Chondrocyte (in vitro differentiated cells): ENCODE measurements around the gene RAMACL. TPM values are rescaled to one million over a fixed set of nuclear protein-coding genes. Genes with fewer than 3 reads are reported as not detected.

Experiments used
- DNase-seq: peaks from one replicate; pipeline ENCODE4 v3.0.0; 2021; ENCODE audit warnings: mixed read lengths, low spot score
- H3K27ac Mint-ChIP-seq: one replicate; pipeline ENCODE4 v1.8.0; 2021; ENCODE audit warnings: mild to moderate bottlenecking, moderate library complexity, mixed read lengths; ENCODE audit not compliant: unreplicated experiment
- H3K27me3 Mint-ChIP-seq: 2 replicates; pipeline ENCODE4 v1.8.0; 2021; ENCODE audit warnings: low read depth, mixed read lengths
- H3K36me3 Mint-ChIP-seq: 2 replicates; pipeline ENCODE4 v1.8.0; 2021; ENCODE audit warnings: low read depth, mixed read lengths
- H3K4me1 Mint-ChIP-seq: 2 replicates; pipeline ENCODE4 v1.8.0; 2021; ENCODE audit warnings: low read depth, mild to moderate bottlenecking, mixed read lengths
- H3K4me3 Mint-ChIP-seq: one replicate; pipeline ENCODE4 v1.8.0; 2021; ENCODE audit warnings: mild to moderate bottlenecking, moderate library complexity, mixed read lengths; ENCODE audit not compliant: unreplicated experiment
- H3K9me3 Mint-ChIP-seq: 2 replicates; pipeline ENCODE4 v1.8.0; 2021; ENCODE audit warnings: low read depth, mixed read lengths
- total RNA-seq: library from RNA; stranded (reverse); gene quantifications from 3 replicates; pipeline ENCODE4 v1.2.1, GENCODE V29; 2021
- TF ChIP-seq, protein P1 (sequence below): fragments of 200-600 bp; sonication (generic); IDR thresholded peaks from 2 replicates; pipeline ENCODE4 v1.5.0; 2021; ENCODE audit warnings: antibody characterized with exemption, mild to moderate bottlenecking, moderate library complexity

The RAMACL gene
- total RNA-seq, 1 donor from 2014 or later, result 1.7 TPM

- Mint-ChIP-seq H3K27ac (no peak overlapping the region), H3K36me3 (no peaks in the 10 kb centered on the region), H3K27me3 (no peaks in the 10 kb centered on the region), H3K4me3 (no peak overlapping the region), H3K9me3 (peaks cover 3% of the 10 kb centered on the region), H3K4me1 (peaks cover 22% of the 10 kb centered on the region)
- TF ChIP-seq, protein P1, sequence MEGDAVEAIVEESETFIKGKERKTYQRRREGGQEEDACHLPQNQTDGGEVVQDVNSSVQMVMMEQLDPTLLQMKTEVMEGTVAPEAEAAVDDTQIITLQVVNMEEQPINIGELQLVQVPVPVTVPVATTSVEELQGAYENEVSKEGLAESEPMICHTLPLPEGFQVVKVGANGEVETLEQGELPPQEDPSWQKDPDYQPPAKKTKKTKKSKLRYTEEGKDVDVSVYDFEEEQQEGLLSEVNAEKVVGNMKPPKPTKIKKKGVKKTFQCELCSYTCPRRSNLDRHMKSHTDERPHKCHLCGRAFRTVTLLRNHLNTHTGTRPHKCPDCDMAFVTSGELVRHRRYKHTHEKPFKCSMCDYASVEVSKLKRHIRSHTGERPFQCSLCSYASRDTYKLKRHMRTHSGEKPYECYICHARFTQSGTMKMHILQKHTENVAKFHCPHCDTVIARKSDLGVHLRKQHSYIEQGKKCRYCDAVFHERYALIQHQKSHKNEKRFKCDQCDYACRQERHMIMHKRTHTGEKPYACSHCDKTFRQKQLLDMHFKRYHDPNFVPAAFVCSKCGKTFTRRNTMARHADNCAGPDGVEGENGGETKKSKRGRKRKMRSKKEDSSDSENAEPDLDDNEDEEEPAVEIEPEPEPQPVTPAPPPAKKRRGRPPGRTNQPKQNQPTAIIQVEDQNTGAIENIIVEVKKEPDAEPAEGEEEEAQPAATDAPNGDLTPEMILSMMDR, result no peak
- no peak for DNase-seq
These were observed 46.3 kb upstream of the RAMACL start for GRCh38 chr6:166632731-166633130.

DNA sequence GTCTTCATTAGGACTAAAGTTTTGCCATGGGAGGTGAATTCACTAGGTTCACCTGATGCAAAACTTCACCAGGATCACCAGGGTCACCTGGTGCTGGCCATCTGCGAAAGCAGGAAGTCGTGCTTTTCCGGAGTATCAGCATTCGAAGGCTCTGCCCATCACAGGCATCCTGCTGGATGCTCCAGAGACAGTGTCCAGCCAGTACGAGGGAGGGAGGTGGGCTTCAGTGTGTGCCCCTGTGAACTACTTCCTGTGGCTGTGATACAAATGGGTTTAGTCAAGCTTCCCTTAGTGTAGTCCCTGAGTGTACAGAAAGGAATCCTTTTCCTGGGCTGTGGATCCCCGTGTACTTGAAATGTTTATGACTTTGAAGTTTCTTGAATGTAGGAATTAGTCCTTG is 44.0 kb upstream of the RAMACL start:
- Mint-ChIP-seq H3K4me3 (no peak overlapping the region), H3K36me3 (no peaks in the 10 kb centered on the region), H3K27me3 (no peaks in the 10 kb centered on the region), H3K4me1 (peaks cover 22% of the 10 kb centered on the region), H3K9me3 (peaks cover 3% of the 10 kb centered on the region), H3K27ac (no peak overlapping the region)
- DNase-seq, result no peak
- TF ChIP-seq, protein P1, result no peak

DNA sequence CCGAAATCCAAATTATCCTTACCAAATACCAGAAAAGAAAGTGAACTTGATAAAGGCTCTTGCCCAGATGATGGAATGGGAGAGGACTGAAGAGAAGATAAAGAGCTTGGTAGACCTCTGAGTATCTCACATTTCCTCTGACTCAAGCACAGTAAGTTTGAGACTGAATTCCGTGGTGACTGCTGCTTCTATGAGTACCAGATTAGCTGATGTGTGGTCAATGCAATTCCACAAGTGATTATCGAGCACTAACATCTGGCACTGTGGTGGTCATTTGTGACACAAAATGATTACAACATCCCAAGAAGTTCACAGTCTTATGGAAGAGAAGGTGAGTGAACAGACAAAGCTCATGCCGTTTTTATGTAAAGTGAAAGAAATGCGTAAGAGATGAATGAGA is 43.1 kb upstream of the RAMACL start:
- Mint-ChIP-seq H3K27me3 (no peaks in the 10 kb centered on the region), H3K4me1 (peaks cover 30% of the 10 kb centered on the region), H3K4me3 (no peak overlapping the region), H3K27ac (no peak overlapping the region), H3K36me3 (no peaks in the 10 kb centered on the region), H3K9me3 (peaks cover 3% of the 10 kb centered on the region)
- DNase-seq, result no peak
- TF ChIP-seq, protein P1, result no peak

GRCh38 chr6:166627875-166628801 is 41.7 kb upstream of the RAMACL start:
- DNase-seq, result no peak
- Mint-ChIP-seq H3K9me3 (no peaks in the 10 kb centered on the region), H3K27me3 (no peaks in the 10 kb centered on the region), H3K4me3 (peak overlapping the region; percentile 84), H3K4me1 (peaks cover 40% of the 10 kb centered on the region), H3K36me3 (no peaks in the 10 kb centered on the region), H3K27ac (peak overlapping the region; percentile 93)
- TF ChIP-seq, protein P1, result no peak

- Mint-ChIP-seq H3K9me3 (no peaks in the 10 kb centered on the region), H3K4me3 (peak within 1 kb of the TSS; percentile 88), H3K36me3 (no peaks in the 10 kb centered on the region), H3K27me3 (no peaks in the 10 kb centered on the region), H3K27ac (peak within 1 kb of the TSS; percentile 95), H3K4me1 (peaks cover 49% of the 10 kb centered on the region)
- TF ChIP-seq, protein P1, result peak; percentile 27
- peak; percentile 100 for DNase-seq
These were observed 40.8 kb upstream of the RAMACL start, which contains the start of gene RPS6KA2 for GRCh38 chr6:166627033-166627874. Gene RPS6KA2, minus strand, starts transcription at chr6:166627251. Its CDS starts 232 bp downstream, at chr6:166627019.
